ENCODE results near the gene NXPE2. TPM values are rescaled to one million over a fixed set of nuclear protein-coding genes. Genes with fewer than 3 reads are reported as not detected.

Gene NXPE2
- total and polyA plus RNA-seq, 2 of the 8 experiments (the other 6 are each of a cell fraction or from before 2014, with no cell fraction given) = not detected

- no peak overlapping the region for H2AFZ ChIP-seq (ENCODE audit: low read length)
- no peaks in the 10 kb centered on the region for H4K20me1 ChIP-seq (replicated peaks in 1 of 2; ENCODE audit: control insufficient read depth in 1 of 2, insufficient read depth in 2 of 2, low read length in 2 of 2)
- H3K14ac ChIP-seq (ENCODE audit: insufficient read length) = no peak overlapping the region
- FAIRE-seq (no peak), DNase-seq (ENCODE audit: low read depth in 1 of 2, low spot score in 2 of 2) (no peak)
- no peak overlapping the region for H2AK5ac ChIP-seq (ENCODE audit: low read depth, low read length)
- POLR2A ChIA-PET (ENCODE audit: partially characterized antibody) = no interaction called here
- H3K36me3 ChIP-seq (ENCODE audit: control insufficient read depth in 2 of 4, insufficient read depth in 4 of 4, low read length in 3 of 4) = no peaks in the 10 kb centered on the region
- no peak overlapping the region for H4K8ac ChIP-seq (ENCODE audit: extremely low read depth, insufficient read depth, low read length)
- H3K4ac ChIP-seq (replicated peaks; ENCODE audit: insufficient read length, low read depth, low read length) = no peak overlapping the region
- H3K27me3 ChIP-seq (replicated peaks in 1 of 4; ENCODE audit: control insufficient read depth in 3 of 4, extremely low read depth in 1 of 4, insufficient read depth in 3 of 4, low read length in 3 of 4) = no peaks in the 10 kb centered on the region
- H3K9ac ChIP-seq (replicated peaks in 1 of 4; ENCODE audit: extremely low read depth in 1 of 4, low read depth in 3 of 4, low read length in 3 of 4) = no peak overlapping the region
- H3K27ac ChIP-seq (ENCODE audit: low read depth, low read length) = no peak overlapping the region
- no peak overlapping the region for H2BK12ac ChIP-seq (ENCODE audit: low read depth, low read length)
- TF ChIP-seq RAD21 (IDR thresholded peaks at IDR 0.05 in 1 of 2, conservative IDR thresholded peaks at IDR 0.05 in 1 of 2; ENCODE audit: low read depth in 2 of 2, low read length in 2 of 2) = no peak
- TF ChIP-seq ATF3 (IDR thresholded peaks at IDR 0.05; ENCODE audit: insufficient read depth, low read depth, low read length) = no peak
- no peaks in the 10 kb centered on the region for H3K4me1 ChIP-seq (replicated peaks in 1 of 4; ENCODE audit: control insufficient read depth in 3 of 4, insufficient read depth in 4 of 4, low read length in 3 of 4)
- H2BK15ac ChIP-seq (ENCODE audit: low read length) = no peak overlapping the region
- H4K5ac ChIP-seq (ENCODE audit: insufficient read length, low read depth, low read length) = no peak overlapping the region
- H3K18ac ChIP-seq (ENCODE audit: extremely low read depth, low read length) = no peak overlapping the region
- CTCF ChIA-PET (ENCODE audit: partially characterized antibody) = no interaction called here
- H2BK20ac ChIP-seq (ENCODE audit: low read length) = no peak overlapping the region
- no peak overlapping the region for H3K4me2 ChIP-seq (ENCODE audit: insufficient read depth in 1 of 2, low read depth in 2 of 2, low read length in 2 of 2)
- no peaks in the 10 kb centered on the region for H3K79me2 ChIP-seq (ENCODE audit: control insufficient read depth in 1 of 2, insufficient read depth in 2 of 2, low read length in 2 of 2)
- no peak overlapping the region for H3K23ac ChIP-seq (ENCODE audit: insufficient read length)
- H3K4me3 ChIP-seq (ENCODE audit: extremely low read depth in 1 of 4, insufficient read depth in 2 of 4, low read depth in 3 of 4, low read length in 4 of 4) = no peak overlapping the region
- no peak overlapping the region for H3K56ac ChIP-seq (replicated peaks; ENCODE audit: insufficient read length, low read depth, low read length)
- no peaks in the 10 kb centered on the region for H3K79me1 ChIP-seq (ENCODE audit: low read depth, low read length)
- no peaks in the 10 kb centered on the region; a peak in 2 of 4 replicates for H3K9me3 ChIP-seq (ENCODE audit: insufficient read depth in 2 of 2, low read depth in 1 of 2, low read length in 1 of 2)
- no peak overlapping the region for H2BK120ac ChIP-seq (replicated peaks; ENCODE audit: low read depth, low read length)
- no peak overlapping the region for H2BK5ac ChIP-seq (ENCODE audit: low read depth, low read length)
- no peak overlapping the region for H4K91ac ChIP-seq (replicated peaks; ENCODE audit: insufficient read length, low read length)
- no peaks in the 10 kb centered on the region for H3K23me2 ChIP-seq (ENCODE audit: low read depth, low read length)
Observed at GRCh38 chr11:114668109-114668508, 10.2 kb upstream of the NXPE2 start.
